HG02973 (cell line): ENCODE results near the gene BBLN.

Experiments used
- ATAC-seq: cut with Tn5 transposase; IDR thresholded peaks from one replicate; pipeline ENCODE4 v1.9.1; 2021; ENCODE audit warnings: moderate library complexity; ENCODE audit not compliant: unreplicated experiment

The BBLN gene

GRCh38 chr9:128211186-128211980 is 51.3 kb downstream of the BBLN start:
- no peak for ATAC-seq

DNA sequence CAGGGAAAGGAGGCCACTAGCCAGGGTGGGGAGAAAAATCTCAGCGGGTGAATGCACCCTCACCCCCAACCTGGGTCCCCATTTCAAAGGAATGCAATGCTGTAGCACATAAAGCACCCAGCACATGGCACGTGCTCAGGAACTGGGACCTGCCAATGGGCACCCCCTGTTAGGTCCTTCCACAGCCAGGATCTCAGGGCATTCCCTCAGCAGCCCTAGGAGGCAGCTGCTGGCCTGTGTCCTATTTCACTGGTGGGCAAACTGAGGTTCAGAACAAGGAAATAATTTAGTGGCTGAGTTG is 51.9 kb downstream of the BBLN start:
- ATAC-seq, result no peak
